SK-N-MC (cell line): ENCODE measurements around the gene PSTK.

ENCODE experiments used
- EZH2 ChIP-seq: fragments of 200-600 bp; sonication (generic); IDR thresholded peaks from one replicate; pipeline ENCODE4 v1.6.1; 2017; ENCODE audit warnings: antibody characterized with exemption
- FOXP2 ChIP-seq: optimal IDR thresholded peaks from 2 replicates; pipeline ENCODE3; 2011; ENCODE audit warnings: mild to moderate bottlenecking, moderate library complexity; ENCODE audit not compliant: insufficient read depth; ENCODE audit errors: extremely low read length, control extremely low read depth
- POLR2AphosphoS5 ChIP-seq: IDR thresholded peaks from 2 replicates; pipeline ENCODE4 v1.6.1; 2012; ENCODE audit warnings: mild to moderate bottlenecking, low read depth, low read length, borderline replicate concordance

DNA sequence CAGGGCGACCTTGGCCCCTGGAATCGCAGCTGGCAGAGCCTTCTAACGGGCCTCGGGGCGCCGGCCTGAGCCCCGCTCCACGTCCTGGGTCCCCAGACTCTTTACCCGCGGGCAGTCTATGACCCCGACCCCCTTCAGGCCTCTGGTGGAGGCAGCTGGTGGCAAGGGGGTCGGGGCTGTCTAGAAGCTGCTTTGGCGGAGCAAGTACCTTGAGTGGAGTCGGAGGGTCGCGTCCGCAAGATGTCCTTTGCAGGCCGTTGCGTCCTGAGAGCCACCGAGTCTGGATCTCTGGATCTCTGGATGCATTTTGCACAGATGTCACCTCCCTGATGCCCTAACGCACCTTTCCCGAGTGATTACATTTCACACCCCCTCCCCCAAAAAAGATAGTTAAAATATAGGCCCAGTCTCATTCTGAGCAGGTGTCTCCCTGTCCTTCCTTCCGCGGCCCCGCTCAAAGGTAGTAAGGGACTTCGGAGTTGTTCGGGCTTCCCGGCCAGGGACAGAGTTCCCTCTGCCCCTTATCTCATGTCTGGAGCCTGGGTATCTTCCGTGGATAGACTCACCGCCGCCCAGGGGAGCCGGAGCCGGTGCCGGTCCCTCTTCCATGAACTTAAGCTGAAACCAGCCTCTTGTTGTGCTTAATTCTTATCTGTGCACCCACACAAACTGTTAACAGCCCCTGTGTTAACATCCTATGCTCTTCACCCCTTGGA, 29.1 kb downstream of the PSTK start:
- no peak for TF ChIP-seq POLR2AphosphoS5
- TF ChIP-seq EZH2 = no peak
- TF ChIP-seq FOXP2 = no peak
